HepG2 (cell line): ENCODE data around the gene ABCB11. TPM values are rescaled to one million over a fixed set of nuclear protein-coding genes. Genes with fewer than 3 reads are reported as not detected.
A peak's percentile ranks its signal among the peaks of the same experiment; 100 is the strongest.
"Not testable (repeated sequence)": the region's sequence is repeated elsewhere in the genome, so short reads cannot be mapped to it uniquely, and the experiment has no call there.

ENCODE experiments used
- ATAC-seq: fragments of 200-7000 bp; cut with Tn5 transposase; 3 replicates; pipeline ENCODE4 v1.9.1; 2020; ENCODE audit warnings: mild to moderate bottlenecking, moderate library complexity
- BruUV-seq: library from RNA; stranded (reverse); fragments of 400-500 nt; replicated peaks from 2 replicates; lab custom pipeline; 2021; lab: Mats Ljungman, UMichigan
- CTCF ChIA-PET: fragments of 300-600 bp; formaldehyde crosslinking; extraction: SDS; loops from one replicate; lab custom pipeline; 2021; ENCODE audit warnings: low total read pairs, inconsistent platforms, low intra/inter-chr PET ratio; lab: Yijun Ruan, JAX
- POLR2A ChIA-PET: fragments of 350-600 bp; sonication (Branson Sonifier 250); formaldehyde crosslinking; loops from one replicate; lab custom pipeline; 2020; ENCODE audit warnings: antibody characterized with exemption, inconsistent platforms; lab: Yijun Ruan, JAX
- DNase-seq: peaks from one replicate; pipeline ENCODE4 v3.0.0-alpha.2; 2015; ENCODE audit warnings: low spot score
- FAIRE-seq: peaks from 3 replicates; lab custom pipeline; 2011; peaks lifted over from hg19 to GRCh38; lab: Jason Lieb, UNC
- H2AFZ ChIP-seq: one replicate; pipeline ENCODE4 v1.6.1; 2011; ENCODE audit warnings: low read length, inconsistent platforms
- H3K27ac ChIP-seq: fragments of 300-600 bp; 3 replicates; pipeline ENCODE4 v1.8.0; 2011; ENCODE audit warnings: mixed run types, mild to moderate bottlenecking, mixed read lengths, low read length, inconsistent platforms; ENCODE audit not compliant: insufficient read depth; ENCODE audit errors: extremely low read length
- H3K27me3 ChIP-seq, 2 experiments: fragments of 200-600 bp in 1 of 2; 2 replicates in 1 of 2; 3 replicates in 1 of 2; pipeline versions ENCODE4 v1.6.0 to v1.8.0; 2011; ENCODE audit warnings: low read length in 2 of 2, mild to moderate bottlenecking in 2 of 2, moderate library complexity in 2 of 2, inconsistent platforms in 1 of 2; ENCODE audit not compliant: insufficient read depth in 2 of 2, control insufficient read depth in 1 of 2
- H3K36me3 ChIP-seq, 2 experiments: fragments of 200-600 bp in 1 of 2; replicated peaks in 1 of 2; 2 replicates in 1 of 2; 3 replicates in 1 of 2; pipeline versions ENCODE4 v1.5.1 to v1.8.0; 2011; ENCODE audit warnings: low read length in 2 of 2, inconsistent platforms in 1 of 2; ENCODE audit not compliant: insufficient read depth in 2 of 2, control insufficient read depth in 1 of 2
- H3K4me1 ChIP-seq: 2 replicates; pipeline ENCODE4 v1.5.1; 2012; ENCODE audit warnings: low read length, inconsistent platforms; ENCODE audit not compliant: insufficient read depth
- H3K4me2 ChIP-seq: 2 replicates; pipeline ENCODE4 v1.6.0; 2011; ENCODE audit warnings: low read depth, low read length, inconsistent platforms
- H3K4me3 ChIP-seq, 3 experiments: fragments of 200-600 bp in 1 of 3; sonication (generic), shearing (Covaris generic) in 1 of 3; replicated peaks in 1 of 3; 2 replicates each; pipeline ENCODE4 v1.5.1; 2011 to 2016; ENCODE audit warnings: low read length in 3 of 3, inconsistent platforms in 2 of 3, low read depth in 2 of 3, mild to moderate bottlenecking in 2 of 3, control low read depth in 1 of 3, mixed read lengths in 1 of 3; ENCODE audit not compliant: insufficient read depth in 1 of 3
- H3K79me2 ChIP-seq: one replicate; pipeline ENCODE4 v1.6.1; 2011; ENCODE audit warnings: low read length, inconsistent platforms; ENCODE audit not compliant: insufficient read depth
- H3K9ac ChIP-seq: 2 replicates; pipeline ENCODE4 v1.6.0; 2011; ENCODE audit warnings: mild to moderate bottlenecking, low read depth, low read length, inconsistent platforms; ENCODE audit not compliant: insufficient read depth
- H3K9me3 ChIP-seq: 2 replicates; pipeline ENCODE4 v1.5.1; 2012; ENCODE audit warnings: mild to moderate bottlenecking, low read length
- H4K20me1 ChIP-seq: 2 replicates; pipeline ENCODE4 v1.6.0; 2011; ENCODE audit warnings: inconsistent platforms, mild to moderate bottlenecking, low read length, moderate library complexity; ENCODE audit not compliant: insufficient read depth
- CEBPG ChIP-seq: IDR thresholded peaks from 2 replicates; pipeline ENCODE4 v1.6.1; 2016
- CREM ChIP-seq, 2 experiments: sonication (generic) in 1 of 2; formaldehyde crosslinking in 1 of 2; IDR thresholded peaks; 2 replicates each; pipeline versions ENCODE4 v1.4.0 to v1.6.1; 2016 to 2020; ENCODE audit warnings: antibody characterized with exemption in 1 of 2, mild to moderate bottlenecking in 1 of 2, missing genetic modification reagents in 1 of 2
- ERF ChIP-seq: IDR thresholded peaks from 2 replicates; pipeline ENCODE4 v1.6.1; 2018; ENCODE audit warnings: missing biosample characterization, missing genetic modification reagents
- FOXA3 ChIP-seq: IDR thresholded peaks from 2 replicates; pipeline ENCODE4 v1.6.1; 2016; ENCODE audit warnings: missing genetic modification reagents, missing compliant biosample characterization
- FOXO1 ChIP-seq: sonication (generic); formaldehyde crosslinking; IDR thresholded peaks from 2 replicates; pipeline ENCODE4 v1.4.0; 2020; ENCODE audit warnings: missing genetic modification reagents
- GATAD2A ChIP-seq: IDR thresholded peaks from 2 replicates; pipeline ENCODE4 v1.6.1; 2016
- HMG20A ChIP-seq: IDR thresholded peaks from 2 replicates; pipeline ENCODE4 v1.6.1; 2016; ENCODE audit warnings: borderline replicate concordance
- IKZF5 ChIP-seq: IDR thresholded peaks from 2 replicates; pipeline ENCODE4 v1.6.1; 2018; ENCODE audit warnings: missing genetic modification reagents, mild to moderate bottlenecking, missing compliant biosample characterization
- JUN ChIP-seq: sonication (generic); formaldehyde crosslinking; IDR thresholded peaks from 2 replicates; pipeline ENCODE4 v1.4.0; 2020; ENCODE audit warnings: mild to moderate bottlenecking, missing genetic modification reagents
- MIER3 ChIP-seq: IDR thresholded peaks from 2 replicates; pipeline ENCODE4 v1.6.1; 2016; ENCODE audit warnings: missing compliant biosample characterization, borderline replicate concordance
- NR2F6 ChIP-seq, 2 experiments: IDR thresholded peaks; 2 replicates each; pipeline ENCODE4 v1.6.1; 2016; ENCODE audit warnings: antibody characterized with exemption in 1 of 2, mild to moderate bottlenecking in 1 of 2
- RXRB ChIP-seq: IDR thresholded peaks from 2 replicates; pipeline ENCODE4 v1.6.1; 2016; ENCODE audit warnings: borderline replicate concordance, missing genetic modification reagents, missing compliant biosample characterization
- SALL1 ChIP-seq: sonication (generic); formaldehyde crosslinking; IDR thresholded peaks from 2 replicates; pipeline ENCODE4 v1.8.0; 2022; ENCODE audit warnings: mild to moderate bottlenecking, missing genetic modification reagents
- TEAD3 ChIP-seq: optimal IDR thresholded peaks from 2 replicates; pipeline ENCODE3; 2016; ENCODE audit warnings: borderline replicate concordance
- XRCC5 ChIP-seq: fragments of 200-400 bp; formaldehyde crosslinking; optimal IDR thresholded peaks from 2 replicates; pipeline ENCODE3; 2017; ENCODE audit warnings: mild to moderate bottlenecking, low read length
- ZGPAT ChIP-seq: IDR thresholded peaks from 2 replicates; pipeline ENCODE4 v1.6.1; 2016; ENCODE audit warnings: mild to moderate bottlenecking
- ZNF292 ChIP-seq: sonication (generic); formaldehyde crosslinking; IDR thresholded peaks from 2 replicates; pipeline ENCODE4 v1.8.1; 2022; ENCODE audit warnings: mild to moderate bottlenecking, low read depth, missing genetic modification reagents, borderline replicate concordance
- WGBS: methylation state at CpG from one replicate; pipeline ENCODE4 v1.1.6; 2017; ENCODE audit warnings: low lambda C conversion rate; 5-methylcytosine and 5-hydroxymethylcytosine counted together
- in situ Hi-C: cut with HindIII; loops from 2 replicates; pipeline ENCODE4 v1.10.0; 2017; ENCODE audit warnings: low pct_unique_long_range_greater_than_20kb; ENCODE audit not compliant: extremely low pct_ligation_motif_present
- intact Hi-C: fragments of 100-400 bp; cut with micrococcal nuclease; formaldehyde crosslinking; loops from one replicate; pipeline ENCODE4 v1.10.0; 2022; ENCODE audit not compliant: unreplicated experiment
- polyA plus RNA-seq, 8 experiments: library from polyadenylated mRNA; depleted of rRNA in 3 of 8; stranded (reverse) in 7 of 8; unstranded in 1 of 8; fragments of >200 nt; fragmentation: Illumina TruSeq in 4 of 8; extraction: Trizol in 4 of 8; gene quantifications; 2 replicates each; pipeline versions ENCODE4 v1.2.1 to v1.2.3, GENCODE V29; 2011 to 2016; ENCODE audit warnings: low read depth in 4 of 8, missing spikeins in 1 of 8, mixed read lengths in 1 of 8; ENCODE audit not compliant: insufficient read depth in 1 of 8
- total RNA-seq, 5 experiments: library from RNA; depleted of rRNA; stranded (reverse); fragments of >200 nt; fragmentation: Illumina TruSeq; extraction: Trizol; gene quantifications; 2 replicates each; pipeline ENCODE4 v1.2.3, GENCODE V29; 2016; ENCODE audit warnings: low read depth in 1 of 5
- TF ChIP-seq, protein P1 (sequence below): IDR thresholded peaks from 2 replicates; pipeline ENCODE4 v1.4.0; 2020; ENCODE audit warnings: mild to moderate bottlenecking, missing genetic modification reagents
- TF ChIP-seq, protein P2 (sequence below): IDR thresholded peaks from 2 replicates; pipeline ENCODE4 v1.6.1; 2012; ENCODE audit warnings: inconsistent platforms

ABCB11 gene
- total and polyA plus RNA-seq, 2 of the 13 experiments (the other 11 are each of a cell fraction or from before 2014, with no cell fraction given) = not detected

GRCh38 chr2:169012191-169012792 lies 18.8 kb downstream of the ABCB11 start:
- intact Hi-C loops; H3K9me3 ChIP-seq; POLR2A ChIA-PET; H4K20me1 ChIP-seq; H3K9ac ChIP-seq; H3K27me3 ChIP-seq; H3K27ac ChIP-seq; CTCF ChIA-PET; H3K4me2 ChIP-seq; H3K36me3 ChIP-seq; BruUV-seq; H2AFZ ChIP-seq; H3K4me3 ChIP-seq; in situ Hi-C loops; H3K79me2 ChIP-seq; TF ChIP-seq NR2F6 (IDR thresholded peaks at IDR 0.05); CREM (CRISPR knock-in tag; IDR thresholded peaks at IDR 0.05): not testable (repeated sequence)
- FAIRE-seq (peak; percentile 57), DNase-seq (peak; percentile 89), ATAC-seq (peak; percentile 100)
- WGBS = 21% methylated on average over 3 of the region's 5 CpGs
- peaks cover 19% of the 10 kb centered on the region for H3K4me1 ChIP-seq
- TF ChIP-seq GATAD2A (CRISPR knock-in tag) (peak; percentile 64), ERF (peak; percentile 33; the same call in 1 of the 2 replicates), NR2F6 (CRISPR knock-in tag; IDR thresholded peaks at IDR 0.05) (peak; percentile 39; the same call in 1 of the 2 replicates), IKZF5 (CRISPR knock-in tag) (0 out of 2 replicates have a peak, but pooled peaks have one; percentile 42), CEBPG (CRISPR knock-in tag) (0 out of 2 replicates have a peak, but pooled peaks have one; percentile 18), SALL1 (CRISPR knock-in tag) (peak; percentile 31; the same call in 1 of the 2 replicates), JUN (CRISPR knock-in tag) (0 out of 2 replicates have a peak, but pooled peaks have one; percentile 73), XRCC5 (peak; percentile 24), ZNF292 (peak; percentile 59; the same call in 1 of the 2 replicates), FOXO1 (peak; percentile 66; the same call in 1 of the 2 replicates), CREM (IDR thresholded peaks at IDR 0.05) (0 out of 2 replicates have a peak, but pooled peaks have one; percentile 27), ZGPAT (CRISPR knock-in tag) (0 out of 2 replicates have a peak, but pooled peaks have one; percentile 23), HMG20A (peak; percentile 73; the same call in 1 of the 2 replicates), MIER3 (CRISPR knock-in tag) (0 out of 2 replicates have a peak, but pooled peaks have one; percentile 50), FOXA3 (CRISPR knock-in tag) (peak; percentile 66), RXRB (CRISPR knock-in tag) (peak; percentile 33; the same call in 1 of the 2 replicates), TEAD3 (CRISPR knock-in tag) (peak; percentile 69)
- TF ChIP-seq, protein P1, sequence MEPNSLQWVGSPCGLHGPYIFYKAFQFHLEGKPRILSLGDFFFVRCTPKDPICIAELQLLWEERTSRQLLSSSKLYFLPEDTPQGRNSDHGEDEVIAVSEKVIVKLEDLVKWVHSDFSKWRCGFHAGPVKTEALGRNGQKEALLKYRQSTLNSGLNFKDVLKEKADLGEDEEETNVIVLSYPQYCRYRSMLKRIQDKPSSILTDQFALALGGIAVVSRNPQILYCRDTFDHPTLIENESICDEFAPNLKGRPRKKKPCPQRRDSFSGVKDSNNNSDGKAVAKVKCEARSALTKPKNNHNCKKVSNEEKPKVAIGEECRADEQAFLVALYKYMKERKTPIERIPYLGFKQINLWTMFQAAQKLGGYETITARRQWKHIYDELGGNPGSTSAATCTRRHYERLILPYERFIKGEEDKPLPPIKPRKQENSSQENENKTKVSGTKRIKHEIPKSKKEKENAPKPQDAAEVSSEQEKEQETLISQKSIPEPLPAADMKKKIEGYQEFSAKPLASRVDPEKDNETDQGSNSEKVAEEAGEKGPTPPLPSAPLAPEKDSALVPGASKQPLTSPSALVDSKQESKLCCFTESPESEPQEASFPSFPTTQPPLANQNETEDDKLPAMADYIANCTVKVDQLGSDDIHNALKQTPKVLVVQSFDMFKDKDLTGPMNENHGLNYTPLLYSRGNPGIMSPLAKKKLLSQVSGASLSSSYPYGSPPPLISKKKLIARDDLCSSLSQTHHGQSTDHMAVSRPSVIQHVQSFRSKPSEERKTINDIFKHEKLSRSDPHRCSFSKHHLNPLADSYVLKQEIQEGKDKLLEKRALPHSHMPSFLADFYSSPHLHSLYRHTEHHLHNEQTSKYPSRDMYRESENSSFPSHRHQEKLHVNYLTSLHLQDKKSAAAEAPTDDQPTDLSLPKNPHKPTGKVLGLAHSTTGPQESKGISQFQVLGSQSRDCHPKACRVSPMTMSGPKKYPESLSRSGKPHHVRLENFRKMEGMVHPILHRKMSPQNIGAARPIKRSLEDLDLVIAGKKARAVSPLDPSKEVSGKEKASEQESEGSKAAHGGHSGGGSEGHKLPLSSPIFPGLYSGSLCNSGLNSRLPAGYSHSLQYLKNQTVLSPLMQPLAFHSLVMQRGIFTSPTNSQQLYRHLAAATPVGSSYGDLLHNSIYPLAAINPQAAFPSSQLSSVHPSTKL (CRISPR knock-in tag) = peak; percentile 79
- TF ChIP-seq, protein P2, sequence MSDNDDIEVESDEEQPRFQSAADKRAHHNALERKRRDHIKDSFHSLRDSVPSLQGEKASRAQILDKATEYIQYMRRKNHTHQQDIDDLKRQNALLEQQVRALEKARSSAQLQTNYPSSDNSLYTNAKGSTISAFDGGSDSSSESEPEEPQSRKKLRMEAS = peak; percentile 28; the same call in 1 of the 2 replicates
